Hematopoietic multipotent progenitor cell treated with erythropoietin and hydrocortisone succinate and interleukin-3 and kit ligand, for 17 days (in vitro differentiated cells): ENCODE measurements around the gene ZPLD1.

Experiments
- DNase-seq: peaks from one replicate; pipeline ENCODE4 v3.0.0-alpha.2; 2015; ENCODE audit warnings: low spot score

The ZPLD1 gene

GRCh38 chr3:102434715-102435114 lies at the start of gene ZPLD1:
Gene ZPLD1, plus strand, starts transcription at chr3:102435015. Its CDS starts 3,473 bp downstream, at chr3:102438488.
- DNase-seq: no peak

- DNase-seq: no peak
Observed at GRCh38 chr3:102390171-102390864, 44.5 kb upstream of the ZPLD1 start.

- no peak for DNase-seq
Observed at GRCh38 chr3:102390916-102391315, 43.9 kb upstream of the ZPLD1 start.

- no peak for DNase-seq
Observed at GRCh38 chr3:102391491-102391890, 43.3 kb upstream of the ZPLD1 start.

- no peak for DNase-seq
Observed at GRCh38 chr3:102394517-102394916, 40.3 kb upstream of the ZPLD1 start.

- DNase-seq: no peak
Observed at GRCh38 chr3:102398176-102398575, 36.6 kb upstream of the ZPLD1 start.

GRCh38 chr3:102398666-102399065 lies 36.1 kb upstream of the ZPLD1 start:
- DNase-seq: no peak

- DNase-seq: no peak
Observed at GRCh38 chr3:102400142-102400541, 34.7 kb upstream of the ZPLD1 start.

GRCh38 chr3:102400766-102401165 lies 34.0 kb upstream of the ZPLD1 start:
- DNase-seq: no peak

- no peak for DNase-seq
Observed at GRCh38 chr3:102410616-102411015, 24.2 kb upstream of the ZPLD1 start.

- DNase-seq: no peak
Observed at GRCh38 chr3:102415553-102415952, 19.3 kb upstream of the ZPLD1 start.

- no peak for DNase-seq
Observed at GRCh38 chr3:102419786-102420185, 15.0 kb upstream of the ZPLD1 start.

- no peak for DNase-seq
Observed at GRCh38 chr3:102441832-102442231, 7.0 kb downstream of the ZPLD1 start.

GRCh38 chr3:102443021-102443420 lies 8.2 kb downstream of the ZPLD1 start:
- DNase-seq: no peak

GRCh38 chr3:102444101-102444500 lies 9.3 kb downstream of the ZPLD1 start:
- no peak for DNase-seq

- no peak for DNase-seq
Observed at GRCh38 chr3:102447272-102447671, 12.5 kb downstream of the ZPLD1 start.

- DNase-seq: no peak
Observed at GRCh38 chr3:102449341-102449740, 14.5 kb downstream of the ZPLD1 start.

GRCh38 chr3:102449930-102450329 lies 15.1 kb downstream of the ZPLD1 start:
- no peak for DNase-seq

- DNase-seq: no peak
Observed at GRCh38 chr3:102450976-102451375, 16.2 kb downstream of the ZPLD1 start.

- DNase-seq: no peak
Observed at GRCh38 chr3:102451543-102451942, 16.7 kb downstream of the ZPLD1 start.

- DNase-seq: no peak
Observed at GRCh38 chr3:102454181-102454580, 19.4 kb downstream of the ZPLD1 start.

- no peak for DNase-seq
Observed at GRCh38 chr3:102457644-102458043, 22.8 kb downstream of the ZPLD1 start.

- DNase-seq: no peak
Observed at GRCh38 chr3:102460579-102460978, 25.8 kb downstream of the ZPLD1 start.

GRCh38 chr3:102464261-102464660 lies 29.4 kb downstream of the ZPLD1 start:
- no peak for DNase-seq
